Endothelial cell of umbilical vein (primary cell): Measurements from ENCODE around the gene ZER1. TPM values are rescaled to one million over a fixed set of nuclear protein-coding genes. Genes with fewer than 3 reads are reported as not detected.

Experiments
- BruUV-seq: library from RNA; stranded (reverse); fragments of 400-500 nt; replicated peaks from 2 replicates; lab custom pipeline; 2021; lab: Mats Ljungman, UMichigan
- CTCF ChIA-PET: fragments of 300-600, 350-600 bp; sonication (Branson Sonifier 250); formaldehyde crosslinking; loops from one replicate; lab custom pipeline; 2021; ENCODE audit warnings: antibody characterized with exemption, inconsistent platforms; lab: Charles Lee
- POLR2A ChIA-PET: fragments of 300-600, 350-600 bp; sonication (Branson Sonifier 250); formaldehyde crosslinking; loops from one replicate; lab custom pipeline; 2021; ENCODE audit warnings: antibody characterized with exemption, inconsistent platforms; lab: Charles Lee
- DNase-seq: peaks from one replicate; pipeline ENCODE4 v3.0.0-alpha.2; 2011; ENCODE audit warnings: low read depth, low spot score
- FAIRE-seq: peaks from 2 replicates; lab custom pipeline; 2011; peaks lifted over from hg19 to GRCh38; lab: Jason Lieb, UNC
- H2AFZ ChIP-seq: 2 replicates; pipeline ENCODE4 v1.6.0; 2012; ENCODE audit warnings: low read depth, low read length, control low read depth, inconsistent platforms
- H3K27ac ChIP-seq: 2 replicates; pipeline ENCODE4 v1.5.1; 2011; ENCODE audit warnings: low read depth, mild to moderate bottlenecking, control low read depth, low read length, moderate library complexity; ENCODE audit not compliant: insufficient read depth
- H3K27me3 ChIP-seq, 2 experiments: 2 replicates each; pipeline versions ENCODE4 v1.6.0 to v1.6.1; 2011; ENCODE audit warnings: low read length in 2 of 2, mixed read lengths in 1 of 2; ENCODE audit not compliant: control insufficient read depth in 2 of 2, insufficient read depth in 2 of 2
- H3K36me3 ChIP-seq, 2 experiments: 2 replicates in 1 of 2; 3 replicates in 1 of 2; pipeline ENCODE4 v1.5.1; 2011; ENCODE audit warnings: low read length in 2 of 2, mild to moderate bottlenecking in 1 of 2, moderate library complexity in 1 of 2; ENCODE audit not compliant: control insufficient read depth in 2 of 2, insufficient read depth in 2 of 2; ENCODE audit errors: extremely low read depth in 1 of 2
- H3K4me1 ChIP-seq: 3 replicates; pipeline ENCODE4 v1.5.1; 2011; ENCODE audit warnings: mild to moderate bottlenecking, low read length; ENCODE audit not compliant: control insufficient read depth, insufficient read depth; ENCODE audit errors: extremely low read depth
- H3K4me2 ChIP-seq: 2 replicates; pipeline ENCODE4 v1.6.1; 2011; ENCODE audit warnings: low read length, control low read depth, mixed read lengths; ENCODE audit not compliant: insufficient read depth
- H3K4me3 ChIP-seq, 3 experiments: fragments of 200-600 bp in 1 of 3; sonication (generic), shearing (Covaris generic) in 1 of 3; replicated peaks in 1 of 3; 2 replicates each; pipeline ENCODE4 v1.5.1; 2011 to 2016; ENCODE audit warnings: control low read depth in 3 of 3, low read length in 3 of 3, mild to moderate bottlenecking in 2 of 3, inconsistent platforms in 1 of 3, low read depth in 1 of 3, moderate library complexity in 1 of 3; ENCODE audit not compliant: insufficient read depth in 1 of 3
- H3K79me2 ChIP-seq: 2 replicates; pipeline ENCODE4 v1.6.0; 2012; ENCODE audit warnings: low read length, inconsistent platforms; ENCODE audit not compliant: control insufficient read depth, insufficient read depth
- H3K9ac ChIP-seq: replicated peaks from 2 replicates; pipeline ENCODE3; 2011; ENCODE audit warnings: low read length, control low read depth; ENCODE audit not compliant: insufficient read depth; ENCODE audit errors: extremely low read depth
- H3K9me1 ChIP-seq: replicated peaks from 3 replicates; pipeline ENCODE4 v1.6.0; 2011; ENCODE audit warnings: mild to moderate bottlenecking, low read length; ENCODE audit not compliant: control insufficient read depth, insufficient read depth; ENCODE audit errors: extremely low read depth
- H3K9me3 ChIP-seq: replicated peaks from 2 replicates; pipeline ENCODE4 v1.5.1; 2012; ENCODE audit warnings: low read length, inconsistent platforms; ENCODE audit not compliant: control insufficient read depth, insufficient read depth
- H4K20me1 ChIP-seq: replicated peaks from 2 replicates; pipeline ENCODE3; 2011; ENCODE audit warnings: mild to moderate bottlenecking, low read length; ENCODE audit not compliant: control insufficient read depth, insufficient read depth; ENCODE audit errors: extremely low read depth
- EZH2 ChIP-seq: IDR thresholded peaks from 2 replicates; pipeline ENCODE4 v1.6.1; 2012; ENCODE audit warnings: borderline replicate concordance, low read depth, mild to moderate bottlenecking, moderate library complexity, low read length, inconsistent platforms; ENCODE audit not compliant: severe bottlenecking
- FOS ChIP-seq: IDR thresholded peaks from 2 replicates; pipeline ENCODE4 v1.6.1; 2011; ENCODE audit warnings: mild to moderate bottlenecking, low read length, moderate library complexity, borderline replicate concordance; ENCODE audit not compliant: insufficient read depth
- GATA2 ChIP-seq: IDR thresholded peaks from 2 replicates; pipeline ENCODE4 v1.7.0; 2011; ENCODE audit warnings: low read depth, mild to moderate bottlenecking, moderate library complexity, mixed read lengths, low read length; ENCODE audit not compliant: insufficient read length, insufficient read depth
- JUN ChIP-seq: IDR thresholded peaks from 2 replicates; pipeline ENCODE4 v1.6.1; 2011; ENCODE audit warnings: borderline replicate concordance, low read depth; ENCODE audit not compliant: insufficient read length, insufficient read depth
- MYC ChIP-seq: IDR thresholded peaks from one replicate; pipeline ENCODE4 v1.6.1; 2011; ENCODE audit warnings: mild to moderate bottlenecking, low read depth, low read length
- POLR2A ChIP-seq: IDR thresholded peaks from 2 replicates; pipeline ENCODE4 v1.6.1; 2012; ENCODE audit warnings: low read depth, mild to moderate bottlenecking, control low read depth, low read length
- POLR2AphosphoS5 ChIP-seq: IDR thresholded peaks from 2 replicates; pipeline ENCODE4 v1.6.1; 2012; ENCODE audit warnings: low read depth, mild to moderate bottlenecking, control low read depth, low read length, moderate library complexity; ENCODE audit not compliant: insufficient read depth
- dilution Hi-C: fragments of 300-500 bp; cut with MboI; formaldehyde crosslinking; loops from one replicate; pipeline ENCODE4 v1.15.0; 2019; ENCODE audit warnings: low sequenced_read_pairs; ENCODE audit not compliant: extremely low pct_ligation_motif_present
- intact Hi-C: fragments of 100-400 bp; cut with micrococcal nuclease; formaldehyde crosslinking; loops from one replicate; pipeline ENCODE4 v1.10.0; 2022
- polyA plus RNA-seq, 4 experiments: library from polyadenylated mRNA; depleted of rRNA in 3 of 4; stranded (reverse) in 3 of 4; unstranded in 1 of 4; fragments of >200 nt; gene quantifications; 2 replicates each; pipeline versions ENCODE4 v1.2.1 to v1.2.3, GENCODE V29; 2011 to 2012; ENCODE audit warnings: missing spikeins in 1 of 4
- total RNA-seq: library from RNA; stranded (reverse); gene quantifications from 2 replicates; pipeline ENCODE4 v1.2.3, GENCODE V29; 2021
- TF ChIP-seq, protein P1 (sequence below): IDR thresholded peaks from 2 replicates; pipeline ENCODE4 v1.6.1; 2011; ENCODE audit not compliant: insufficient read depth, insufficient read length
- TF ChIP-seq, protein P2 (sequence below), 2 donors: IDR thresholded peaks; 1 replicate in 1 of 2; 2 replicates in 1 of 2; pipeline ENCODE4 v1.5.1; 2011; ENCODE audit warnings: low read length in 2 of 2, mild to moderate bottlenecking in 2 of 2, moderate library complexity in 2 of 2, control low read depth in 1 of 2, inconsistent platforms in 1 of 2, low read depth in 1 of 2; ENCODE audit not compliant: insufficient read depth in 1 of 2; ENCODE audit errors: extremely low read depth in 1 of 2

The ZER1 gene
- total and polyA plus RNA-seq, 2 donors (not counting 3 experiments of a cell fraction or from before 2014, with no cell fraction given): 23.0 to 29.9 TPM

DNA sequence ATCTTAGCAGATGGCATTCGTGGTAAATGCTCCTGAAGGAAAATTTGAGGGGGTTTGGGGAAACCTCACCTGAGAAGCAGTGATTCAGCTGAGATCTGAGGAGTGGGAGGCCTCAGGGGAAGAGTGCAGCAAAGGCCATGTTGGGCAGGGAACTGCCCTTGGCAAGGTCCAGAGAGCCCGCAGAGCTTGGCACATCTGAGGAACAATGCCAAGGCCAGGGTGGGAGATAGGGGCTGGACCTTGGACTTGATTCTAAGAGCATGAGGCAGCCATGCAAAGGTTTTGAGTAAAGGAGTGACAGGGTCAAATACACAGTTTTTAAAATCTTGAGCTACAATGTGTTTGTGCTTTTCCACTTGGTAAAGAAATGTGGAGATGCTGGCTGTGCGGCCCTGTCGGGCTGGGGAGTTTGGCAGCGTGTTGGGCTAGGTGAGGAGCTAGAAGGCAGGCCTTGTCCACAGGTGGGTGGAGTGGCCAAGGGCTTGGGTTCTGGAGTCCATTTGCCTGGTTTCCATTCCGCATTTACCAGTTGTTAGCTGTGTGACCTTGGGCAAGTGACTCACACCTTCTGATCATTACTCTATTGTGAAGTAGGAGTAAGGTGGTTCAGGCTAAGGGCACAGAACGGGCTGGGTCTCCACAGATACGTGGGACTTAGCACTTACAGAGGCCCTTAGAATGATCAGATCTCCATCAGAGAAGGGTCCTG, 21.4 kb upstream of the ZER1 start:
- peaks cover 4% of the 10 kb centered on the region for H3K4me1 ChIP-seq
- no peaks in the 10 kb centered on the region for H3K27me3 ChIP-seq
- BruUV-seq: no TSS peak
- intact Hi-C loops: no loop called here
- POLR2A ChIA-PET: no interaction called here
- TF ChIP-seq, protein P1, sequence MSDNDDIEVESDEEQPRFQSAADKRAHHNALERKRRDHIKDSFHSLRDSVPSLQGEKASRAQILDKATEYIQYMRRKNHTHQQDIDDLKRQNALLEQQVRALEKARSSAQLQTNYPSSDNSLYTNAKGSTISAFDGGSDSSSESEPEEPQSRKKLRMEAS: no peak
- TF ChIP-seq POLR2A (no peak), FOS (no peak), POLR2AphosphoS5 (no peak), EZH2 (no peak), JUN (no peak), MYC (no peak), GATA2 (no peak)
- TF ChIP-seq, protein P2, sequence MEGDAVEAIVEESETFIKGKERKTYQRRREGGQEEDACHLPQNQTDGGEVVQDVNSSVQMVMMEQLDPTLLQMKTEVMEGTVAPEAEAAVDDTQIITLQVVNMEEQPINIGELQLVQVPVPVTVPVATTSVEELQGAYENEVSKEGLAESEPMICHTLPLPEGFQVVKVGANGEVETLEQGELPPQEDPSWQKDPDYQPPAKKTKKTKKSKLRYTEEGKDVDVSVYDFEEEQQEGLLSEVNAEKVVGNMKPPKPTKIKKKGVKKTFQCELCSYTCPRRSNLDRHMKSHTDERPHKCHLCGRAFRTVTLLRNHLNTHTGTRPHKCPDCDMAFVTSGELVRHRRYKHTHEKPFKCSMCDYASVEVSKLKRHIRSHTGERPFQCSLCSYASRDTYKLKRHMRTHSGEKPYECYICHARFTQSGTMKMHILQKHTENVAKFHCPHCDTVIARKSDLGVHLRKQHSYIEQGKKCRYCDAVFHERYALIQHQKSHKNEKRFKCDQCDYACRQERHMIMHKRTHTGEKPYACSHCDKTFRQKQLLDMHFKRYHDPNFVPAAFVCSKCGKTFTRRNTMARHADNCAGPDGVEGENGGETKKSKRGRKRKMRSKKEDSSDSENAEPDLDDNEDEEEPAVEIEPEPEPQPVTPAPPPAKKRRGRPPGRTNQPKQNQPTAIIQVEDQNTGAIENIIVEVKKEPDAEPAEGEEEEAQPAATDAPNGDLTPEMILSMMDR (IDR thresholded peaks at IDR 0.05; ENCODE audit: extremely low read depth in 1 of 2, insufficient read depth in 1 of 2, low read depth in 1 of 2, low read length in 2 of 2): no peak
- H4K20me1 ChIP-seq: no peaks in the 10 kb centered on the region
- no peak overlapping the region for H3K4me3 ChIP-seq
- H2AFZ ChIP-seq: no peak overlapping the region
- H3K9me1 ChIP-seq: no peaks in the 10 kb centered on the region
- H3K79me2 ChIP-seq: peaks cover 5% of the 10 kb centered on the region
- CTCF ChIA-PET: interaction anchor here (1.1 to 2.0 kb wide), 2 partner anchors 25 to 158 kb away, joined by 3 to 9 read pairs; partner anchors contain the start of gene ENDOG
- H3K9me3 ChIP-seq: no peaks in the 10 kb centered on the region
- H3K27ac ChIP-seq: no peak overlapping the region
- FAIRE-seq (no peak), DNase-seq (no peak)
- no peak overlapping the region for H3K9ac ChIP-seq
- dilution Hi-C loops: no loop called here
- peaks cover 12 to 42% of the 10 kb centered on the region in 2 experiments for H3K36me3 ChIP-seq
- no peak overlapping the region for H3K4me2 ChIP-seq
